Peyer's patch (tissue), 4 donors: Measurements from ENCODE around the gene ATP8B4. TPM values are rescaled to one million over a fixed set of nuclear protein-coding genes. Genes with fewer than 3 reads are reported as not detected.

Experiments used
- DNase-seq, 3 donors: peaks; one replicate each; pipeline ENCODE4 v3.0.0-alpha.2; 2017 to 2019
- H3K27ac ChIP-seq, 4 donors: fragments of 200-600 bp; sonication (generic); one replicate each; pipeline ENCODE4 v1.5.1; 2016 to 2019
- H3K27me3 ChIP-seq, 2 donors: fragments of 200-600 bp; sonication (generic); one replicate each; pipeline ENCODE4 v1.5.1; 2019
- H3K36me3 ChIP-seq, 3 donors: fragments of 200-600 bp; sonication (generic); one replicate each; pipeline ENCODE4 v1.5.1; 2016 to 2019
- H3K4me1 ChIP-seq, 4 donors: fragments of 200-600 bp; sonication (generic); one replicate each; pipeline ENCODE4 v1.5.1; 2016 to 2019
- H3K4me3 ChIP-seq, 4 donors: fragments of 200-600 bp; sonication (generic); 1 replicate in 3 of 4; 2 replicates in 1 of 4; pipeline ENCODE4 v1.5.1; 2016 to 2019; ENCODE audit warnings: mild to moderate bottlenecking in 1 of 4
- H3K9me3 ChIP-seq, 4 donors: fragments of 200-600 bp; sonication (generic); one replicate each; pipeline ENCODE4 v1.5.1; 2016 to 2019; ENCODE audit warnings: mild to moderate bottlenecking in 1 of 4
- CTCF ChIP-seq, 6 experiments: fragments of 450-650 bp in 4 of 6; fragments of 200-600 bp in 2 of 6; sonication (generic) in 1 of 6; IDR thresholded peaks; one replicate each; pipeline ENCODE4 v1.5.1; 2017 to 2019; ENCODE audit warnings: antibody characterized with exemption in 6 of 6, mild to moderate bottlenecking in 3 of 6, moderate library complexity in 1 of 6
- POLR2A ChIP-seq, 2 donors: fragments of 450-650 bp; IDR thresholded peaks; one replicate each; pipeline ENCODE4 v1.5.1; 2017; ENCODE audit warnings: antibody characterized with exemption in 2 of 2, mild to moderate bottlenecking in 2 of 2, moderate library complexity in 2 of 2
- total RNA-seq, 4 donors: library from RNA; depleted of rRNA; stranded (reverse); fragments of >200 nt; gene quantifications; one replicate each; pipeline ENCODE4 v1.1.0, GENCODE V29; 2016

ATP8B4 gene
- total RNA-seq, 4 donors from 2014 or later = 1.4 to 13.2 (median 8.7) TPM

- Histone ChIP-seq H3K9me3 (no peaks in the 10 kb centered on the region), H3K36me3 (no peaks in the 10 kb centered on the region), H3K4me1 (peaks cover 0 to 9% (median 0%) of the 10 kb centered on the region in 4 donors), H3K4me3 (no peak overlapping the region), H3K27ac (peak overlapping the region in 3 of 4 donors; percentile 35 to 50 (median 44)), H3K27me3 (no peaks in the 10 kb centered on the region)
- TF ChIP-seq CTCF (IDR thresholded peaks at IDR 0.05) (no peak), POLR2A (IDR thresholded peaks at IDR 0.05) (no peak)
- no peak for DNase-seq
Observed at GRCh38 chr15:49847423-49848281, 271.4 kb downstream of the ATP8B4 start.

DNA sequence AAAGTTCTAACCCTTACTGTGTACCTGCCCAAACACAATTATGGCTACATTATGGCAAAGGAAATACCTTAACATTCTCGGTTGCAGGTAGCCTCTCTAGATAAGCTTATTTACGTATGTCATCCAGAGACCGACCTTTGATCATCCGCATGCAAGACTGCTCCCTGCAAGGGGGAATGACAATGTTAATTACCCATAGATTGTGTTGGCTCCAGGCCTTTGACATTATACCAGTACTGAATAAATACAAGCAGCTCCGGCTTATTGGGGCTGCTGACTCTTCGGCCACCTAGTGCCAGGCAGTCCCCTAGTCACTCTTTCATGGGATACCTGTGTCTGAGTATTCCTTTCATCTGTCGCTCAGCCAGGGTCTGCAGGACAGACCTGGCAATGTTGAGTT, 274.6 kb downstream of the ATP8B4 start:
- no peak overlapping the region for H3K27ac ChIP-seq
- H3K36me3 ChIP-seq = no peaks in the 10 kb centered on the region
- peak in 2 of 3 donors; percentile 54 to 74 for DNase-seq
- no peak for TF ChIP-seq POLR2A (IDR thresholded peaks at IDR 0.05)
- TF ChIP-seq CTCF (IDR thresholded peaks at IDR 0.05) = no peak
- H3K4me1 ChIP-seq = peaks cover 0 to 9% (median 0%) of the 10 kb centered on the region in 4 donors
- H3K9me3 ChIP-seq = no peaks in the 10 kb centered on the region
- H3K27me3 ChIP-seq = no peaks in the 10 kb centered on the region
- H3K4me3 ChIP-seq = no peak overlapping the region

DNA sequence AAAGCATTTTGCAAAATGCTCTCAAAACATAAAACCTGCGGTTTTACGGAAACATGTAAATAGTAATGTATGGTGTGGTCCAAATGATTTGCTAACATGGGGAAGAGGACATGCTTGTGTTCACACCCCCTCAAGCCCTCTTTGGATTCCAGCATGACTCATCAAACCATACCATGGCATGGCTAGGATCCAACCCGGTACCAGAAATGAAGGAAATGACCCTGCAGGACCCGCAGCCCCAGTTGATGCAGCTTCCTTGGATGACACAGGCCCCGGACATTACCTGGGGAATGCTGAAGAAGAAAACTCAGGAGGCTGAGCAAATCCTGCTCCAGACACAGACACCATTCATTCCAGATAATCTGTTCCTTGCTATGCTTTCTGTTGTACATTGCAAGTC, 275.3 kb downstream of the ATP8B4 start:
- Histone ChIP-seq H3K9me3 (peaks cover 0 to 5% (median 0%) of the 10 kb centered on the region in 4 donors), H3K27ac (no peak overlapping the region), H3K4me1 (peaks cover 0 to 9% (median 0%) of the 10 kb centered on the region in 4 donors), H3K27me3 (no peaks in the 10 kb centered on the region), H3K36me3 (no peaks in the 10 kb centered on the region), H3K4me3 (no peak overlapping the region)
- no peak for DNase-seq
- TF ChIP-seq POLR2A (IDR thresholded peaks at IDR 0.05) (no peak), CTCF (IDR thresholded peaks at IDR 0.05) (no peak)

DNA sequence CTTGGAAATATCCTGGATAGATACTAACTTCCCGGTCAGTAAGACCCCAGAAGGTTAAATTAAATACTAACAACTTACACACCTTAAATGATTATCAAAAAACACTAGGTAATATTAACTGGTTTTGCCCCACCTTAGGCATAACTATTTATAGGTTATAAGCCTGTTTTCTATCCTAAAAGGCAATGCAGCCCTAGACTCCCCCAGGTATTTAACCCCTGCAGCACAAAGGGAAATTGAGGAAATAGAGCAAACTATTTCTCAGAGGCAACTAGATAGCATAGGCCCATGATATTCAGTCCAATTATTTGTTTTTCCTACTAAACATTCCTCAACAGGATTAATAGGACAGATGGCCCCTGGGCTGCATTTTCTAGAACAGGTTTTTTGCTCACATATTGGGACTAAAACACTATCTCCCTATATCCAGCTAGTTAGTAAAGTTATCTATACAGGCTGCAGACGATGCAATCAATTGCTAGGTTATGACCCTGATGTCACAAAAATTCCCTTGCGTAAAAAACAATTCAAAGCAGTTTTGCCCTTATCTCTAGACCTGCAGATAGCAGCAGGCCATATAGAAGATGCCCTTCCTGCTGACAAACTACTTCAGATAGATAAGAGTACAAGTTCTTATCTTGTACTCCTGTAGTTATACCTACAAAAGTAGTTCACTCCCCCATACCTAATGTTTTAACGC, 276.9 kb downstream of the ATP8B4 start:
- Histone ChIP-seq H3K27me3 (no peaks in the 10 kb centered on the region), H3K27ac (no peak overlapping the region), H3K4me3 (no peak overlapping the region), H3K9me3 (peaks cover 0 to 5% (median 0%) of the 10 kb centered on the region in 4 donors), H3K36me3 (no peaks in the 10 kb centered on the region), H3K4me1 (peaks cover 0 to 9% (median 0%) of the 10 kb centered on the region in 4 donors)
- no peak for DNase-seq
- TF ChIP-seq POLR2A (IDR thresholded peaks at IDR 0.05) (no peak), CTCF (IDR thresholded peaks at IDR 0.05) (no peak)

DNA sequence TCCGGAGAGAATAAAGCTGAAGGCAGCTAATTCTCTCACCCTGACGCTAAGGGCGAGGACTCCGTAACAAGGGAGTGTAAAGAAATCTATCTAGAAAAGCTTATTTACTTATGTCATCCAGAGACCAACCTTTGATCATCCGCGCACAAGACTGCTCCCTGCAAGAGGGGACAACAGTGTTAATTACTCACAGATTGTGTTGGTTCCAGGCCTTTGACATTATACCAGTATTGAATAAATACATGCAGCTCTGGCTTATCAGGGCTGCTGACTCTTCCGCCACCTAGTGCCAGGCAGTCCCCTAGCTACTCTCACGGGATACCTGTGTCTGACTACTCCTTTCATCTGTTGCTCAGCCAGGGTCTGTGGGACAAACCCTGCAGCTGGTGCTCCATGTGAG, 286.5 kb downstream of the ATP8B4 start:
- H3K4me3 ChIP-seq = no peak overlapping the region
- TF ChIP-seq POLR2A (IDR thresholded peaks at IDR 0.05) (no peak), CTCF (IDR thresholded peaks at IDR 0.05) (peak in 4 of 6 experiments; percentile 28 to 62 (median 58))
- H3K27me3 ChIP-seq = no peaks in the 10 kb centered on the region
- no peak overlapping the region for H3K27ac ChIP-seq
- DNase-seq = peak in 2 of 3 donors; percentile 53 to 62
- no peaks in the 10 kb centered on the region for H3K4me1 ChIP-seq
- H3K36me3 ChIP-seq = no peaks in the 10 kb centered on the region
- no peaks in the 10 kb centered on the region for H3K9me3 ChIP-seq
